ENCODE results near the gene FAM81A.
"Not testable (repeated sequence)": the region's sequence is repeated elsewhere in the genome, so short reads cannot be mapped to it uniquely, and the experiment has no call there.

FAM81A gene

DNA sequence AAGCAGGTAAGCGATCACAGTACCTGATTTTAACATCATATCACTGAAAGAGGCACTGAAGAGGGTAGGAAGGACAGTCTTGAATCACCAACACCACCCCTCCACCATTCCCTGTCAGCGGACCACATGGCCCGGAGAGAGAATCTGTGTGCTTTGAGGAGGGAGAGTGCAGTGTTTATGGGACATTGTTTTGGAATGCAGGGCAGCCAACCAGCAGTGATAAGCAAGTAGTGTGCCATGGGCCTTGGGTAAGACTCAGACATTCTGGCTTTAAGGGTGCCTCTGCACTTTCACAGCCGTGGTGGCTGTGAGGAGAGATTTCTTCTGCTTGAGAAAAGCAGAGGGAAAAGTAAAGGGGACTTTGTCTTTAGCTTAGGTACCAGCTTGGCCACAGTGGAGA, 46.4 kb downstream of the FAM81A start:
- DNase-seq (ENCODE audit: low read depth, low spot score) = no peak

DNA sequence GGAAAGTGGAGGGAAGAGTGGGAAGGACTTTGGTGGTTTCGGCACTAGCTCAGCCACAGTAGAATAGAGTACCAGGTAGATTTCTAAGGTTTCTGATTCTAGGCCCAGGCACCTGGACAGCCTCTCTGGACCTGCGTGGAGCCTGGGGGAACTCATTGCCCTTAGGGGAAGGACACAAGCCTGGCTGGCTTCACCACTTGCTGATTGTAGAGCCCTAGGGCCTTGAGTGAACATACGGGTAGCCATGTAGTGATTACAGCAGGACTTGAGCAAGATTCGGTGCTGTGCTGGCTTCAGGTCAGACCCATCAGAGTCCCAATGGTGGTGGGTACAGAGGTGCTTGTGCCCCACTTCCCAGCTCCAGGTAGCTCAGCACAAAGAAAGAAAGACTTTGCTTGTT, 47.0 kb downstream of the FAM81A start:
- peak; percentile 6 for DNase-seq (ENCODE audit: low read depth, low spot score)

DNA sequence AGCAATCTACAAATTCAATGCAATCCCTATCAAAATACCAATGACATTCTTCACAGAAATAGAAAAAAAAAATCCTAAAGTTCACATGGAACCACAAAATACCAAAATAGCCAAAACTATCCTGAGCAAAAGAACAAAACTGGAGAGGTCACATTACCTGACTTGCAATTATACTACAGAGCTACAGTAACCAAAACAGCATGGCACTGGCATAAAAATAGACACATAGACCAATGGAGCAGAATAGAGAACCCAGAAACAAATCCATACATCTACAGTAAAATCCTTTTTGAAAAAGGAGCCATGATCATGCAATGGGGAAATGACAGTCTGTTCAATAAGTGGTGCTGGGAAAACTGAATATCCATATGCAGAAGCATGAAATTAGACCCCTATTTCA, 51.5 kb downstream of the FAM81A start:
- DNase-seq (ENCODE audit: low read depth, low spot score) = not testable (repeated sequence)

DNA sequence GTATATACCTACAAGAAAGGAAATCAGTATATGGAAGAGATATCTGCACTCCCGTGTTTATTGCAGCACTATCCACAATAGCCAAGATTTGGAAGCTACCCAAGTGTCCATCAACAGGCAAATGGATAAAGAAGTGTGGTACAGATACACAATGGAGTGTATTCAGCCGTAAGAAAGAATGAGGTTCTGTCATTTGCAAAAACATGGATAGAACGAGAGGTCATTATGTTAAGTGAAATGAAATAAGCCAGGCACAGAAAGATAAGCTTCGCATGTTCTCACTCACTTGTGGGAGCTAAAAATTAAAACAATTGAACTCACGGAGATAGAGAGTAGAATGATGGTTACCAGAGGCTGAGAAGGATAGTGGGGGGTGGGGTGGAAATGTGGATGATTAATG, 53.1 kb downstream of the FAM81A start:
- no peak for DNase-seq (ENCODE audit: low read depth, low spot score)

DNA sequence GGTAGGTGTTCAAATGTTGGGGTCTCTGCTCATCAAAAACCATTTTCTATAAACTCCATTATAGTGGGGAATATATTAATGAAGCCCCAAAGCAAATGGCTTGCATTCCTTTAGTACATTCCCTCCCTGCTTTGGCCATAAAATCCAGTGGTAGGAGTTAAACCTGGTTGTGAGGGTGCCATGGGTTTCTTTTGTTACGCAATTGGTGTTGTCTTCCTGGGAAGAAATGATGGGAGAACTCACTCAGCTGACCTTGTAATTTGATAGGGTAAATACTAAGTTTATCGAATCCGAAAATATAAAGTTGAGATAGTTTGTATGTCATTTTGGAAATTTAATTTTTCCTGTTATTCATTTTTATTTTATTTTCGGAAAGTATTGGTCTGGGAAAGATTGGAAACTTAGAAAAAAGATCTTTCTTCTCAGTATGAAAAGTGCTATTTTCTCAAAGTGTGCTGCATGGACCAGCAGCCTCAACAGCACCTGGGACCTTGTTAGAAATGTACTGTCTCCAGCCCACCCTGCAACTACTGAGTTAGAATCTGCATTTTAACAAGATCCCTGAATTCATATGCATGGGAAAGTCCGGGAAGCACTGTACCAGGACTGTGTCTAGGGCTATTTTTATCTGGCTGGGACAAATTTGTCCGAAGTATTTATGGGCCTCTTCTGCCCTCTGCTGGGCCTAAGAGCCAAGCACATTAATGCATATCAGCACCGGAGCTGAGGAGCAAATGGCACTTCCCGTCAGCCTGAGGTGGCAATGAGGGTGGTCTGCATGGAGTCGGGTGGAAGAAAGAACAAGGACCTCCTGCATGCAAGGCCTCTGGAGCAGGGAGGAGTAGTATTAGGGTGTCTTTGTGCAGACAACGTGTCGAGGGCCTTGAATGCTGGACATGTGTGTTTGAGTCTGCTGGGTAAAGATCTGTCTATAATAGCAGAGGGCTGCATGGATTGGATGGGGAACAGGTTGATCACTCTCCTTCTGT, 54.7 kb downstream of the FAM81A start:
- peak; percentile 75 for DNase-seq (ENCODE audit: low read depth, low spot score)

DNA sequence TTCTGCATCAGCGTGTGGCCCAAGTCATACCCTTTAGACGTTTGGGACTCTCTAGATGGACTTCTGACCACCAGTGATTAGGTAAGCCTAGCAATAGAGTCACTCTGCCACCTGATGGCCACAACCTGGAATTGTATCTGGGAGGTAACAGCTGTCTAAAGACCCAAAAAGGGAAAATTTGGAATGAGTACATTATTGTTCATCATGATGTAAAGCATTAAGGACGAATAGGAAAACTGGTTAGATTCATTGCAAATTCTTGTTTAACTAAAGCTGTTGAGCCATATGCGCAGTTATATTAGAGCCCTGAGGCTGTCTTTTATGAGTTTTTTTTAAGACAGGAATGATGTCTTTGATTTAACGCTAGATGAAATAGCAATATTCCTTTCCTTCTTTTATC, 63.6 kb downstream of the FAM81A start:
- DNase-seq (ENCODE audit: low read depth, low spot score) = peak; percentile 29

DNA sequence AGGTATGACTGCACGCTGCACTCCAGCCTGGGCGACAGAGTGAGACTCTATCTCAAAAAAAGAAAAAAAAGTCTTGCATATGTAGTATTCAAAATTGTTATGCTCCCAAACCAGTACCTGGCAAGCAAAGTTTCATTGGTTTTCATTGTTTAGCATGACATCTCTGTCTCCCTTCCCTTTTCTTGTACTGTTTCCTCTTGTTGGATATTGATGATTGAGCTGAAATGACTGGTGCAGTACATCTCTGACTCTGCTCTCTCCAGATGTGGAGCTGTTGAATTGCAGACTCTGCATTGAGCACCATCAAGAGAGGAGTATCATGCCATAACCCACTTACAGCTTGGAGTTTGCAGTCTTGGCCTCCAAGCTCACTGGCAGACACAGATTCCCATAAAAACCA, 77.2 kb downstream of the FAM81A start:
- no peak for DNase-seq (ENCODE audit: low read depth, low spot score)

DNA sequence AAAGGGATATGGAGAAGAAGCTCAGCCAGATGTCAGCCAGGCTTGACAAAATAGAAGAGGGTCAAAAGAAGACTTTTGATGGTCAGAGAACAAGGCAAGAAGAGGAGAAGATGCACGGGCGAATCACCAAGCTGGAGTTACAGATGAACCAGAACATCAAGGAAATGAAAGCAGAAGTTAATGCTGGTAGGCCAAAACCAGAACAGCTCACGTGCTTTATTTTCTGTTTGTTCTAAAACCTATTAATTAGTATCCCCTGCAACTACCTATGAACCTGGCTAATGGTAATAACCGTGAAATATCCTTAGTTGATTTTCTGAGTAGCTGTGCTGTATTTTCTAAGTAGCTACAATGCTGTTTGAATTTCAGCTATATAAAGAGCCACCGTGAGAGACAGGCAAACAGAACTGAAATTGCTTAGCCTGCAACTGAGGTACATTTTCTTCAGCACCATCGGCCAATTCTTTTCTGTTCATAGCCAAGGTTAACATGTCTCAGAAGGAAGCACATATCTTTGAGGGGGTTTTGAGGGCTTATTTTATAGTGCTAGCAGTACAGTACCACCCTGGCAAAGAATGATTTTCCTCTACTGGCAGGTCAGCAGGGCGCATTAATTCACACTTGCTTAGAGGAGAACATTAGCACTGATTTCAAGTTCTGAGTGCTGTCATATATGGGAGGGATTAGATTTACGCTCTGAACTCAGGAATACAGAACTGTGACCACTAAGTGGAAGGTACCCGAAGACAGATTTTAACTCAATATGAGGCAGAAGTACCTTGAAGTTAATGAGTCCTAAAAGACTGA, 78.9 kb downstream of the FAM81A start:
- no peak for DNase-seq (ENCODE audit: low read depth, low spot score)

DNA sequence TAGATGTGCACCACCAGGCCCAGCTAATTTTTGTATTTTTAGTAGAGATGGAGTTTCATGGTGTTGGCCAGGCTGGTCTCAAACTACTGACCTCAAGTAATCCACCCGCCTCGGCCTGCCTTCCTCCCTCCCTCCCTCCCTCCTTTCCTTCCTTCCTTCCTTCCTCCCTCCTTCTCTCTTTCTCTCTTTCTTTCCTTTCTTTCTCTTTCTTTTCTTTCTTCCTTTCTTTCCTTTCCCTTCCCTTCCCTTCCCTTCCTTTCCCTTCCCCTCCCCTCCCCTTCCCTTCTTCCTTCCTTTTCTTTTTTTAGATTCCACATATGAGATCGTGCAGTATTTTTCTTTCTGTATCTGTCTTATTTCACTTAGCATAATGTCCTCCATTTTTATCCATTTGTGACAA, 81.3 kb downstream of the FAM81A start:
- no peak for DNase-seq (ENCODE audit: low read depth, low spot score)

DNA sequence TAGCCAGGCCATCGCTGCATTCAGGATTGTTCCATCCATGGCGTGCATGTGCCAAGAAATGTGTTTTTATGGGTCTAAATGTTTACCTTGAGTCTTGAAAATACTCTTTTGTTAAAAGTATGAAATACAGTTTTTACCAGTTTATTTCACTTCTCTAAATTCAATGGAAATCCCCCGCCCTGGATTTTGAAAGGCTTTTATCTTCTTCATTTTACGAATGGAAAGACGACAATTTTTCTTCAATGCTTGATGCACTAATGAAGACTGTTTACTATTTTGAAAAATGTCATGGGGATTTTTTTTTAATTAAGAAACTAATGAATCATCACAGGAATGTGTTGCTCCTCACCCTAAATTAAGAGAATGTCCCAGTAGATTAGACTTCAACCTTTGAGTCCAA, 83.5 kb downstream of the FAM81A start:
- no peak for DNase-seq (ENCODE audit: low read depth, low spot score)

DNA sequence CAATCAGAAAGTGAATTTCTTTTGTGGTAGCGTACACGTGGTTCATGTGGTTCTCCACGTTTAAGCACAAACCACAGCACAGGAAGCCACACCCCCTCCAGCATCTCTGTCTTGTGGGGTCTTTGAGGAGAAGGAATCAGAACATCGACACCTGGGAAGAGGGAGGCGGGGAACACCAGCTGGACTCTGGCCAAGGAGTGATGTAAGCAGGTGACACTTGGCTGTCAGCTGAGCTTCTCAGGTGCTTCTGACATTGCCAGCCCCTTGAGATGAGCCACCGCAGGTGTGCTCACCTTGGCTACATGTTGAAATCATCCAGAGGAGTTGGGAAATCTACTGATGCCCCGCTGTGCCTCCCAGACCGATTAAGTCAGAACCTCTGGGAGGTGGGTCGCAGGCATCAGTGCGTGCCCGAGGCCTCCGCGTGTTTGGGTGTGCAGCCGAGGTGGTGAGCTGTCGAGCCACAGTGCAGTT, 85.0 kb downstream of the FAM81A start:
- no peak for DNase-seq (ENCODE audit: low read depth, low spot score)

DNA sequence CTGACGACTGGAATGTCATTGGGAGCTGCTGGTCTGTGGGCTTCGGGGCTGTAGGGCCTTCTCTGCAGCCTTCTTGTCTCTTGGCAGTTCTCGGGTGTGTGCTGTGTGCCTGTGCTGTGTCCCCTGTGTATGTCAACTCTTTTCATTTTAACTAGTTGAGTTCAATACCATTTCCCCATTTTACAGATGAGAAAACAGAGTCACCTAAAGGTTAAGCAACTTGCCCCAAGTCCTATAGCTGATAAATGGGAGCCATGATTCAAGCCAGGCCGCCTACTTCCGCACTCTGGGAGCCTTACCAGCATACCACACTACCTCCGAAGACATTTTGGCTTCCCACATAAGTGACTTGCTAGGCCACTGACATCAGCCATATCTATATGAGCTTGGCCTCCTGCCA, 85.7 kb downstream of the FAM81A start:
- no peak for DNase-seq (ENCODE audit: low read depth, low spot score)

DNA sequence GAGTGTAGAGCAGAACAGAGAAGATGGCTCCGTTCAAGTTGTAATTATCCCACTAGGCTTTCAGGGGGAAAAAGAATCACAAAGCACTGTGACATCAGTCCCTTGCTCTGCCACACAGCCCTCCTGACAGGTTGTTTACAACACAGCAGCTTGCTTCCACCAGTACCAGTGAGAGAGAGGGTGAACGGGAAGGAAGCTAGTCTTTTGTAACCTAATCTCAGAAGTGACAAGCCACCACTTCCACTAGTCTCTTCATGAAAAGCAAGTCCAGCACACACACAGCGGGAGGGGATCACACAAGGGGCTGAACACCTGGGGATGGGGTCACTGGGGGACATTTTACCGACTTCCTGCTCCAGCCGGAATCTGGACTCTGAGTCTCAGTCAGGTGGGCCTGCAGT, 86.3 kb downstream of the FAM81A start:
- DNase-seq (ENCODE audit: low read depth, low spot score) = no peak

DNA sequence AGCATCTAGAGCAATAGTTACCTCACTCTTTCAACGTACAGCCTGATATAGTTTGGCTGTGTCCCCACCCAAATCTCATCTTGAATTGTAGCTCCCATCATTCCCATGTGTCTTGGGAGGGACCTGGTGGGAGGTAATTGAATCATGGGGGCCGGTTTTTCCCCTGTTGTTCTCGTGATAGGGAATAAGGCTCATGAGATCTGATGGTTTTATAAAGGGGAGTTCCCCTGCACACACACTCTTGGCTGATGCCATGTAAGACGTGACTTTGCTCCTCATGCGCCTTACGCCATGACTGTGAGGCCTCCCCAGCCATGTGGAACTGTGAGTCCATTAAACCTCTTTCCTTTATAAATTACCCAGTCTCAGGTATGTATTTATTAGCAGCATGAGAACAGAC, 88.5 kb downstream of the FAM81A start:
- DNase-seq (ENCODE audit: low read depth, low spot score) = not testable (repeated sequence)

DNA sequence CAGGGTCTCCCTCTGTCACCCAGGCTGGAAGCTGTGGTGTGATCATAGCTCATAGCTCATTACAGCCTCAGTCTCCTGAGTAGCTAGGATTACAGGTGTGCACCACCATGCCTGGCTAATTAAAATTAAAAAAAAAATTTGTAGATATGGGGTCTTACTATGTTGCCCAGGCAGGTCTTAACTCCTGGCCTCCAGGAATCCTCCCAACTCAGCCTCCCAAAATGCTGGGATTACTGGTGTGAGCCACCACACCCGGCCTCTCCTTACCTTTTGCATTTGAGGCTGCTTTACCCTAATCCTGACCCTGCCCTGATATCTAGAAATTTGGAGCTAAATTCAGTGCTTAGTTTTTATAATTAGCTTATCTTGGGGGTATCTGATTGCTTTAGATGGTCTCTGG, 90.4 kb downstream of the FAM81A start:
- DNase-seq (ENCODE audit: low read depth, low spot score) = no peak

DNA sequence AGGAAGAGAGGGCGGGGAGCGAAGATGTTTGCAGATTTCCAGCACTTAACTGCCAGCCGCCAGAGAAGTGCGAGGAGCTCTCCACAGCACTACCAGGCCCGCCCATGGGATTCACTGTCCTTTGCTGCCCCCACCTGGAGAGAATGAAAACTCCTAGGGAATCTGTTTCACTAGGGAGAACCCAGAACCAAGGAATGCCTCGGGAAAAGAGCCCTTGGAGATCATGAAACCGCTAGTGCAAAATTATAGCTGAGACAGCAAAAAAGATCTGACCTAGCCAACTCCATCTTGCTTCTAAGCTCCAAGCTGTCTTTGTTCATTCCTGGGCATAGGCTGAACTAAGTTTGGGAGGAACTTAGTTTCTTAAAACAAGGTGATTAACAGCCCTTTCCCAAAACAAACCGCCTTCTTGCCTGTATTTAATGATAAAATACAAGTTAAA, 91.0 kb downstream of the FAM81A start:
- peak; percentile 90 for DNase-seq (ENCODE audit: low read depth, low spot score)

DNA sequence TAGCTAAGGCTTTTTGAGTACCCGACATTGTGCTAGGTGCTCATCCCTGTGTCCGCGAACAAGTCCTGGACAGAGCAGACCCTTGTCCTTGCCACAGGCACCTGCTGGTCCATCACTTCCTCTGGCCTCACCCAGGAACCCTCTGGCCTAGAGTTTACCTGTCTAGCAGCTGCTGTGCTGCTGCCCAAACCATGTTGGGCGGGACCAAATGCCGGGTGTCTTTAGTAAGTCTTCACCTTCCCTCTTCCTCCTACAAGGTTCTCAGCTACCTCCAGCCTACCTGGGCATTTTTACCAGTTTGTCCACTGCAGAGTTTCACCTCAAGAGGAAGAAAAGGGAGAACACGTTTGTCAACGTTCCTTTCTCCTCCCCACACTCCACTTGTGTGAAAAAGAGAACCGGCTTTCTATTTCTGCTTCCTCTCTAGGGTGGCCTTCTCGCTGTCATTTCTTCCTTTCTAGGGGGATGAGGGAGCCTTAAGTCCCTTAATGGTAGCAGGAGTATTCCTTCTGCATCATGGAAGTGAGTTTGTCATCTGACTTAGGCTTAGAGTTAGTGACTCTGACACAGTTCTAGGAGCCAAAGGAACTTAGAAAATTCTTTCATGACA, 93.2 kb downstream of the FAM81A start:
- DNase-seq (ENCODE audit: low read depth, low spot score) = no peak

DNA sequence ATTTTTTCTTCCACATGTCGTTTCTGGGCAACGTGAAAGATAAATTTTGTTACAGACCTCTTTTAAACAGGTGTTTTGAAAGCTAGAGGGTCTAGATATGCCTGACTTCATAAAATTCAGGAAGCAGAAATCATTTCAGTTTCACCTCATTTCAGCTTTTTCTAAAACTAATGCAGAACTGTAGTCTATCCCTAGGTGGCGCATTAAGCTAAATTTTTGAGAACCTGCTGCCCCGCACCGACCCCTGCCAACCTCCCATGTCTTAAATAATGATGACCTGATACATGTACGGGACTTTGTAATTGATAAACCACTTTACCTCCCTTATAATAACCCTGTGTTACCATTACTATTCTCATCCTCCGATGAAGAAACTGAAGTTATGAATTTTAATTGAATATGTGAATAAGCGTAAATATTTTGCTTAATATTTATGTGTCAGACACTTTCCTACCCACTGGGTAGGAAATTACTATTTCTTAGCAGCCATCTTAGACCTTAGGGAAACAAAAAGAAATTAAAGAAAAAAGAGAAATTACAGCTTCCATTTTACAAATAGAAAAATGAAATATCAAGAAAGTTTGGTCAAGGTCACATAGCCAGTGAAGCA, 94.9 kb downstream of the FAM81A start:
- no peak for DNase-seq (ENCODE audit: low read depth, low spot score)

DNA sequence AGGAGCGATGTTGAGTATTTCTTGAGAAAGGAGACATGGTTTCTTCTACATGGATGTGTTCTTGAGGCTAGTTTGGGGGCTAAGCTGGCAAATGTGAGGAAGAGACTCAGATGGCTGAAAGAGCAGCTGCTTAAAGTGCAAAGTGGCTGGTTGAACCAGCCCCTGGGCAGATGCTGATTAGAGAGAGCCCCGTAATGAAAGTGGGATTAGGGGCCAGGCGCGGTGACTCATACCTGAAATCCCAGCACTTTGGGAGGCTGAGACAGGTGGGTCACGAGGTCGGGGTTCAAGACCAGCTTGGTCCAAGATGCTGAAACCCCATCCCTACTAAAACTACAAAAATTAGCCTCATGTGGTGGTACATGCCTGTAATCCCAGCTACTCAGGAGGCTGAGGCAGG, 98.6 kb downstream of the FAM81A start:
- no peak for DNase-seq (ENCODE audit: low read depth, low spot score)

DNA sequence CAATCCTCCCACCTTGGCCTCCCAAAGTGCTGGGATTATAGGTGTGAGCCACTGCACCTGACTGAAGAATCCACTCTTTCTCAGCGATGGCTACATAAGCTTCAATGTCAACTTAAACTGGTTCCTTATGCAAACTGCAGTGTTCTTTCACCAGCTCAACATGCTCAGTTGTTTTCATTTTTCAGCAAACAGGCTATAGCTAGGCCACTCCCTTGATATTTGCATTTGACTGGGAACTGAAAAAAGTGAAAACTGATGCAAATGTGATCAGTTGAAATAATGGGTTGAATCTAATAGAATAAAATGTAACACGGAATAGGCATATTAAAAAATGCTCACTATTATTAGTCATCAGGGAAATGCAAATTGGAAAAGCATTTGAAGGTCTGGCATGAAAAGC, 99.4 kb downstream of the FAM81A start:
- no peak for DNase-seq (ENCODE audit: low read depth, low spot score)

DNA sequence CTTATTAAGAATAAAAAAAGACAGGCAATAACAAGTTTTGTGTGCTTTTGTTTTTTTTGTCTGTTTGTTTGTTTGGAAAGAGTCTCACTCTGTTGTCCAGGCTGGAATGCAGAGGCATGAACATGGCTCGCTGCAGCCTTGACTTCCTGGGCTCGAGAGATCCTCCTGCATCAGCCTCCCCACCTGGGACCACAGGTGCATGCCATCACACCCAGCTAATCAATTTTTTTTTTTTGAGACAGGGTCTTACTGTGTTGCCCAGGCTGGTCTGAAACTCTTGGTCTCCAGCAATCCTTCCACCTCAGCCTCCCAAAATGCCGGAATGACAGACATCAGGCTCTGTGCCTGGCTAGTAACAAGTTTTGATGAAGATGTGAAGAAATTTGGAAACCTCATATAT, 100.5 kb downstream of the FAM81A start:
- DNase-seq (ENCODE audit: low read depth, low spot score) = no peak

DNA sequence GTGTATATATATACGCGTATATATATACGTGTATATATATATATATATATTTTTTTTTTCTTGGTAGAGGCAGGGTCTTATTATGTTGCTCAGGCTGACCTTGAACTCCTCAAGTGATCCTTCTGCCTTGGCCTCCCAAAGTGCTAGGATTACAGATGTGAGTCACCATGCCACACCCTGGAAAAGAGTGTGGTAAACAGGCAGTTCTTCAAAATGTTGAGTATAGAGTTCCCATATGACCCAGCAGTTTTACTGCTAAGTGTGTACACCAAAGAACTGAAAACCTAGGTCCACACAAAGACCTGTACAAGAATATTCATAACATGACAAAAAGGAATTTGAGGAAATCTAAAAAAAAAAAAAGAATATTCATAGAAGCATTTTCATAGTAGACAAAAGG, 101.8 kb downstream of the FAM81A start:
- no peak for DNase-seq (ENCODE audit: low read depth, low spot score)

All from ELF-1 (cell line).